Measurements from ENCODE around the gene ZHX3.

DNA sequence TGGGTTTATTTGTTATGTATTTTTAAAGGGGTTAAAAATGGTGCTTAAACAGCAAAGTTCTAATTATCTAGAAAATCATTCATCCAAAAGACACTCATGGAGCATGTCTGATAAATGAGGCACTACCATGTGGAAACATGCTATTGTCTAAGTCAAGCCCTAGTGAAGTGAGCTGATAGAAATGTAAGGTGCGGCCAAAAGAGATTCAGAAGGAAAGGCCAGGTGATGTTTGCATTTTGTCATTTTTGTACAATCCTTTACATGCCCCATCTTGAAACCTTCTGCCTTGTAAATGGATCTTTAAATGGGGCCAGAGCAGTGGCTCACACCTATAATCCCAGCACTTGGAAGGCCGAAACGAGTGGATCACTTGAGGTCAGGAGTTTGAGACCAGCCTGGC is 102.9 kb downstream of the ZHX3 start:
- TF ChIP-seq, protein P1, sequence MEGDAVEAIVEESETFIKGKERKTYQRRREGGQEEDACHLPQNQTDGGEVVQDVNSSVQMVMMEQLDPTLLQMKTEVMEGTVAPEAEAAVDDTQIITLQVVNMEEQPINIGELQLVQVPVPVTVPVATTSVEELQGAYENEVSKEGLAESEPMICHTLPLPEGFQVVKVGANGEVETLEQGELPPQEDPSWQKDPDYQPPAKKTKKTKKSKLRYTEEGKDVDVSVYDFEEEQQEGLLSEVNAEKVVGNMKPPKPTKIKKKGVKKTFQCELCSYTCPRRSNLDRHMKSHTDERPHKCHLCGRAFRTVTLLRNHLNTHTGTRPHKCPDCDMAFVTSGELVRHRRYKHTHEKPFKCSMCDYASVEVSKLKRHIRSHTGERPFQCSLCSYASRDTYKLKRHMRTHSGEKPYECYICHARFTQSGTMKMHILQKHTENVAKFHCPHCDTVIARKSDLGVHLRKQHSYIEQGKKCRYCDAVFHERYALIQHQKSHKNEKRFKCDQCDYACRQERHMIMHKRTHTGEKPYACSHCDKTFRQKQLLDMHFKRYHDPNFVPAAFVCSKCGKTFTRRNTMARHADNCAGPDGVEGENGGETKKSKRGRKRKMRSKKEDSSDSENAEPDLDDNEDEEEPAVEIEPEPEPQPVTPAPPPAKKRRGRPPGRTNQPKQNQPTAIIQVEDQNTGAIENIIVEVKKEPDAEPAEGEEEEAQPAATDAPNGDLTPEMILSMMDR (IDR thresholded peaks at IDR 0.05) = no peak
- TF ChIP-seq POLR2AphosphoS5 (IDR thresholded peaks at IDR 0.05) = no peak
- no peak for TF ChIP-seq EP300 (IDR thresholded peaks at IDR 0.05)

Data from esophagus muscularis mucosa (tissue), 4 donors.